ENCODE data around the gene ZFAND3. TPM values are rescaled to one million over a fixed set of nuclear protein-coding genes. Genes with fewer than 3 reads are reported as not detected.

Gene ZFAND3
- total and polyA plus RNA-seq, 2 experiments from 2014 or later, result 16.9 to 28.2 TPM

- TF ChIP-seq CTCF (conservative IDR thresholded peaks at IDR 0.05; ENCODE audit: low read depth in 2 of 2), result no peak
These were observed 259.6 kb downstream of the ZFAND3 start (continued) for GRCh38 chr6:38079107-38079506.

- TF ChIP-seq ZNF462 (CRISPR knock-in tag; IDR thresholded peaks at IDR 0.05) (no peak), EZH2phosphoT487 (IDR thresholded peaks at IDR 0.05; ENCODE audit: unreplicated experiment) (no peak), JUNB (IDR thresholded peaks at IDR 0.05; ENCODE audit: unreplicated experiment) (no peak), REST (IDR thresholded peaks at IDR 0.05; ENCODE audit: unreplicated experiment) (no peak), CTCF (conservative IDR thresholded peaks at IDR 0.05; ENCODE audit: low read depth in 2 of 2) (no peak), ETS1 (IDR thresholded peaks at IDR 0.05) (no peak)
- no peaks in the 10 kb centered on the region for H4K20me1 ChIP-seq (replicated peaks; ENCODE audit: insufficient read depth)
These were observed 260.0 kb downstream of the ZFAND3 start for GRCh38 chr6:38079537-38079936.

More at GRCh38 chr6:38079537-38079936, 260.0 kb downstream of the ZFAND3 start:
- Histone ChIP-seq H3K27me3 (ENCODE audit: insufficient read depth) (no peaks in the 10 kb centered on the region), H3K79me2 (replicated peaks; ENCODE audit: insufficient read depth) (no peaks in the 10 kb centered on the region), H3K4me2 (no peak overlapping the region), H3F3A (replicated peaks; ENCODE audit: low read depth) (no peaks in the 10 kb centered on the region), H2AFZ (no peak overlapping the region), H3K4me1 (ENCODE audit: insufficient read depth) (peaks cover 16% of the 10 kb centered on the region), H3K36me3 (ENCODE audit: insufficient read depth) (no peaks in the 10 kb centered on the region), H3K9me2 (ENCODE audit: insufficient read depth) (no peaks in the 10 kb centered on the region), H3K4me3 (no peak overlapping the region), H3K27ac (ENCODE audit: low read depth) (no peak overlapping the region)
- Mint-ChIP-seq H3K36me3 (ENCODE audit: low read depth) (no peaks in the 10 kb centered on the region), H3K27me3 (ENCODE audit: insufficient read depth, low read depth, poor library complexity) (no peaks in the 10 kb centered on the region), H3K9me3 (no peaks in the 10 kb centered on the region), H3K27ac (peak overlapping the region; percentile 4; the same call in 1 of the 2 replicates), H3K4me1 (peaks cover 36% of the 10 kb centered on the region), H3K4me3 (no peak overlapping the region)
- ATAC-seq, result no peak
- no peak for DNase-seq (ENCODE audit: low spot score)

Data from GM23338 (cell line).